NCI-H146 (cell line): ENCODE data around the gene DUS1L.

Source experiments
- DNase-seq: peaks from one replicate; lab custom pipeline; 2025; lab: John Stamatoyannopoulos, UW

The DUS1L gene

GRCh38 chr17:82023447-82024241 is 42.0 kb downstream of the DUS1L start:
- peak; percentile 62 for DNase-seq

GRCh38 chr17:82022981-82023446 is 42.6 kb downstream of the DUS1L start, which contains the start of gene LRRC45:
TSS of gene LRRC45 (plus strand) at chr17:82023305. CDS start at chr17:82023644, 339 bp downstream.
- peak; percentile 100 for DNase-seq

GRCh38 chr17:82022310-82022980 is 43.2 kb downstream of the DUS1L start, which contains the start of gene CENPX:
TSS of gene CENPX (minus strand) at chr17:82022878. CDS start at chr17:82022861, 17 bp downstream.
- peak; percentile 30 for DNase-seq

GRCh38 chr17:82021900-82022309 is 43.7 kb downstream of the DUS1L start:
- DNase-seq, result no peak

GRCh38 chr17:82021107-82021899 is 44.3 kb downstream of the DUS1L start:
- DNase-seq, result peak; percentile 38

GRCh38 chr17:82020572-82021106 is 45.0 kb downstream of the DUS1L start:
- no peak for DNase-seq

- DNase-seq, result peak; percentile 32
Measured at GRCh38 chr17:82019690-82020571, 45.7 kb downstream of the DUS1L start.

GRCh38 chr17:82018989-82019689 is 46.5 kb downstream of the DUS1L start:
- DNase-seq, result no peak

GRCh38 chr17:82018152-82018988 is 47.2 kb downstream of the DUS1L start:
- DNase-seq, result peak; percentile 77

GRCh38 chr17:82017612-82018151 is 47.9 kb downstream of the DUS1L start:
- no peak for DNase-seq

GRCh38 chr17:82016875-82017459 is 48.6 kb downstream of the DUS1L start:
- no peak for DNase-seq

GRCh38 chr17:82016061-82016874 is 49.3 kb downstream of the DUS1L start:
- DNase-seq, result no peak

GRCh38 chr17:82015311-82015971 is 50.2 kb downstream of the DUS1L start:
- no peak for DNase-seq

- DNase-seq, result no peak
Measured at GRCh38 chr17:82014971-82015310, 50.7 kb downstream of the DUS1L start.

GRCh38 chr17:82014432-82014831 is 51.2 kb downstream of the DUS1L start:
- DNase-seq, result no peak

- no peak for DNase-seq
Measured at GRCh38 chr17:82013772-82014321, 51.8 kb downstream of the DUS1L start.

- DNase-seq, result no peak
Measured at GRCh38 chr17:82013341-82013740, 52.3 kb downstream of the DUS1L start.
